Measurements from ENCODE around the gene LRIF1. TPM values are rescaled to one million over a fixed set of nuclear protein-coding genes. Genes with fewer than 3 reads are reported as not detected.

LRIF1 gene
- total and polyA plus RNA-seq, 2 of the 8 experiments (the other 6 are each of a cell fraction or from before 2014, with no cell fraction given) = 5.2 to 19.3 TPM

- H3K79me1 ChIP-seq (ENCODE audit: low read depth, low read length) = no peaks in the 10 kb centered on the region
- H3K4ac ChIP-seq (replicated peaks; ENCODE audit: insufficient read length, low read depth, low read length) = no peak overlapping the region
- FAIRE-seq (no peak), DNase-seq (ENCODE audit: low read depth in 1 of 2, low spot score in 2 of 2) (no peak)
- H4K91ac ChIP-seq (replicated peaks; ENCODE audit: insufficient read length, low read length) = no peak overlapping the region
- 56% methylated on average over 1 of the region's 1 CpG; no CpG with 5 or more reads in 1 of the 2 experiments for WGBS, 2 experiments (ENCODE audit: extremely low coverage in 1 of 2, insufficient coverage in 1 of 2, insufficient read length in 1 of 2, insufficient replicate concordance in 2 of 2, low coverage in 1 of 2, low lambda C conversion rate in 2 of 2, missing lambda C conversion rate in 1 of 2)
- H2BK15ac ChIP-seq (ENCODE audit: low read length) = no peak overlapping the region
- no peak overlapping the region for H4K8ac ChIP-seq (ENCODE audit: extremely low read depth, insufficient read depth, low read length)
- H3K4me2 ChIP-seq (ENCODE audit: insufficient read depth in 1 of 2, low read depth in 2 of 2, low read length in 2 of 2) = no peak overlapping the region
- no peak overlapping the region for H4K5ac ChIP-seq (ENCODE audit: insufficient read length, low read depth, low read length)
- H2AK5ac ChIP-seq (ENCODE audit: low read depth, low read length) = no peak overlapping the region
- H3K9me3 ChIP-seq (ENCODE audit: insufficient read depth in 2 of 2, low read depth in 1 of 2, low read length in 1 of 2) = peaks cover 15 to 18% of the 10 kb centered on the region in 2 experiments
- H2BK20ac ChIP-seq (ENCODE audit: low read length) = no peak overlapping the region
- H3K23ac ChIP-seq (ENCODE audit: insufficient read length) = no peak overlapping the region
- no peaks in the 10 kb centered on the region for H3K36me3 ChIP-seq (ENCODE audit: control insufficient read depth in 2 of 4, insufficient read depth in 4 of 4, low read length in 3 of 4)
- no peaks in the 10 kb centered on the region for H3K27me3 ChIP-seq (replicated peaks in 1 of 4; ENCODE audit: control insufficient read depth in 3 of 4, extremely low read depth in 1 of 4, insufficient read depth in 3 of 4, low read length in 3 of 4)
- H2BK5ac ChIP-seq (ENCODE audit: low read depth, low read length) = no peak overlapping the region
- POLR2A ChIA-PET (ENCODE audit: partially characterized antibody) = interaction anchor here (1.7 kb wide), 1 partner anchor 11 kb away, joined by 8 read pairs; no protein-coding TSS in a partner anchor
- H3K23me2 ChIP-seq (ENCODE audit: low read depth, low read length) = no peaks in the 10 kb centered on the region
- H3K4me1 ChIP-seq (replicated peaks in 1 of 4; ENCODE audit: control insufficient read depth in 3 of 4, insufficient read depth in 4 of 4, low read length in 3 of 4) = no peaks in the 10 kb centered on the region
- H2BK120ac ChIP-seq (replicated peaks; ENCODE audit: low read depth, low read length) = no peak overlapping the region
- no peaks in the 10 kb centered on the region for H4K20me1 ChIP-seq (replicated peaks in 1 of 2; ENCODE audit: control insufficient read depth in 1 of 2, insufficient read depth in 2 of 2, low read length in 2 of 2)
- no peak overlapping the region for H3K18ac ChIP-seq (ENCODE audit: extremely low read depth, low read length)
- CTCF ChIA-PET (ENCODE audit: partially characterized antibody) = no interaction called here
- H2AFZ ChIP-seq (ENCODE audit: low read length) = no peak overlapping the region
- no peak overlapping the region for H3K14ac ChIP-seq (ENCODE audit: insufficient read length)
- no peak overlapping the region for H3K56ac ChIP-seq (replicated peaks; ENCODE audit: insufficient read length, low read depth, low read length)
- TF ChIP-seq RAD21 (IDR thresholded peaks at IDR 0.05 in 1 of 2, conservative IDR thresholded peaks at IDR 0.05 in 1 of 2; ENCODE audit: low read depth in 2 of 2, low read length in 2 of 2) (no peak), E2F6 (IDR thresholded peaks at IDR 0.05) (no peak)
- no peak overlapping the region for H3K9ac ChIP-seq (replicated peaks in 1 of 4; ENCODE audit: extremely low read depth in 1 of 4, low read depth in 3 of 4, low read length in 3 of 4)
- H3K4me3 ChIP-seq (ENCODE audit: extremely low read depth in 1 of 4, insufficient read depth in 2 of 4, low read depth in 3 of 4, low read length in 4 of 4) = no peak overlapping the region
- no peak overlapping the region for H3K27ac ChIP-seq (ENCODE audit: low read depth, low read length)
- no peak overlapping the region for H2BK12ac ChIP-seq (ENCODE audit: low read depth, low read length)
- H3K79me2 ChIP-seq (ENCODE audit: control insufficient read depth in 1 of 2, insufficient read depth in 2 of 2, low read length in 2 of 2) = no peaks in the 10 kb centered on the region
These were observed 11.5 kb upstream of the LRIF1 start for GRCh38 chr1:110975265-110975664.
